ENCODE results near the gene MAL. TPM values are rescaled to one million over a fixed set of nuclear protein-coding genes. Genes with fewer than 3 reads are reported as not detected.

MAL gene
- total and polyA plus RNA-seq, 2 of the 4 experiments (the other 2 are of a cell fraction): not detected

DNA sequence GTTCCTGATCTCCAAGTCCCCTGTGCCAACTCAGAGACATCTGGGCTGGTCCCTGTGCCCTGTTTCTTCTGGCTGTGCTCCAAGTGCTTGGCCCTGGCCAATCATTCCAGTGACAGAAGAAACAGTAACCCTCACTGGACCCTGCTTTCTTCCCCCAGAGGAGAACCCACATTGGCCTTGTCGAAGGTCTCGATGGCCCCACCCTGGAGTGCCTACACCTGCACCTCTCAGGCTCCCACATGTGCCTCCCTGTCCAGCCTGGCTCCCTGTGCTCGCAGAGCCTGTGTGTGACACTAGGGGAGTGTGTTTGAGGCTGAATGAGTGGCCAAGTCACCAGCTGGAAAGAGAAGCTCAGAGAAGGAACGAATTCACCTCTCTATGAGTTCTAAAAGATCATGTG, 5.9 kb upstream of the MAL start:
- H4K8ac ChIP-seq (ENCODE audit: low read depth in 2 of 2, low read length in 2 of 2): no peak overlapping the region
- H3K4me3 ChIP-seq (ENCODE audit: insufficient read depth, low read depth, low read length): no peak overlapping the region
- no peak overlapping the region for H2BK5ac ChIP-seq (ENCODE audit: low read depth, low read length, poor library complexity, severe bottlenecking)
- no peak overlapping the region for H2AK9ac ChIP-seq (replicated peaks; ENCODE audit: low read depth, low read length, poor library complexity)
- no peak overlapping the region for H3K9ac ChIP-seq (ENCODE audit: low read depth, low read length)
- no peaks in the 10 kb centered on the region for H3K9me3 ChIP-seq (ENCODE audit: control insufficient read depth, insufficient read depth, low read length)
- no peak overlapping the region for H3K56ac ChIP-seq (ENCODE audit: extremely low read depth, insufficient read depth, low read length)
- ChIA-PET POLR2A (ENCODE audit: unreplicated experiment) (no interaction called here), CTCF (no interaction called here)
- H2BK120ac ChIP-seq (ENCODE audit: low read depth, low read length): no peak overlapping the region
- no peak overlapping the region for H2AK5ac ChIP-seq (ENCODE audit: low read depth, low read length)
- H3K4me1 ChIP-seq (ENCODE audit: control insufficient read depth, insufficient read depth, low read length): no peaks in the 10 kb centered on the region
- no CpG with 5 or more reads among the region's 4 CpGs for WGBS, 2 experiments (ENCODE audit: extremely low coverage in 2 of 2, insufficient read length in 1 of 2)
- DNase-seq (no peak), ATAC-seq (ENCODE audit: low read depth) (no peak)
- TF ChIP-seq, protein P1, sequence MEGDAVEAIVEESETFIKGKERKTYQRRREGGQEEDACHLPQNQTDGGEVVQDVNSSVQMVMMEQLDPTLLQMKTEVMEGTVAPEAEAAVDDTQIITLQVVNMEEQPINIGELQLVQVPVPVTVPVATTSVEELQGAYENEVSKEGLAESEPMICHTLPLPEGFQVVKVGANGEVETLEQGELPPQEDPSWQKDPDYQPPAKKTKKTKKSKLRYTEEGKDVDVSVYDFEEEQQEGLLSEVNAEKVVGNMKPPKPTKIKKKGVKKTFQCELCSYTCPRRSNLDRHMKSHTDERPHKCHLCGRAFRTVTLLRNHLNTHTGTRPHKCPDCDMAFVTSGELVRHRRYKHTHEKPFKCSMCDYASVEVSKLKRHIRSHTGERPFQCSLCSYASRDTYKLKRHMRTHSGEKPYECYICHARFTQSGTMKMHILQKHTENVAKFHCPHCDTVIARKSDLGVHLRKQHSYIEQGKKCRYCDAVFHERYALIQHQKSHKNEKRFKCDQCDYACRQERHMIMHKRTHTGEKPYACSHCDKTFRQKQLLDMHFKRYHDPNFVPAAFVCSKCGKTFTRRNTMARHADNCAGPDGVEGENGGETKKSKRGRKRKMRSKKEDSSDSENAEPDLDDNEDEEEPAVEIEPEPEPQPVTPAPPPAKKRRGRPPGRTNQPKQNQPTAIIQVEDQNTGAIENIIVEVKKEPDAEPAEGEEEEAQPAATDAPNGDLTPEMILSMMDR (conservative IDR thresholded peaks at IDR 0.05; ENCODE audit: low read depth, low read length): no peak
- TF ChIP-seq RCOR1 (IDR thresholded peaks at IDR 0.05; ENCODE audit: insufficient replicate concordance, low read length): no peak
- TF ChIP-seq SMC3 (IDR thresholded peaks at IDR 0.05; ENCODE audit: low read depth, low read length): no peak
- TF ChIP-seq RFX5 (IDR thresholded peaks at IDR 0.05; ENCODE audit: low read depth, low read length): no peak
- TF ChIP-seq RAD21 (IDR thresholded peaks at IDR 0.05; ENCODE audit: low read length): no peak
- no peak for TF ChIP-seq BHLHE40 (IDR thresholded peaks at IDR 0.05; ENCODE audit: low read depth, low read length)
- TF ChIP-seq POLR2A (IDR thresholded peaks at IDR 0.05; ENCODE audit: low read depth, low read length): no peak
- no peak overlapping the region for H4K5ac ChIP-seq (ENCODE audit: low read depth, low read length)
- no peak overlapping the region for H3K14ac ChIP-seq (replicated peaks; ENCODE audit: low read depth, low read length)
- no peak overlapping the region for H3K23ac ChIP-seq (ENCODE audit: low read depth, low read length)
- no peaks in the 10 kb centered on the region for H4K20me1 ChIP-seq (ENCODE audit: insufficient read depth, low read length)
- H3K27me3 ChIP-seq (ENCODE audit: control insufficient read depth, insufficient read depth, low read length): peaks cover 65% of the 10 kb centered on the region
- no peak overlapping the region for H3K4me2 ChIP-seq (ENCODE audit: low read depth, low read length)
- no peaks in the 10 kb centered on the region for H3K79me1 ChIP-seq (ENCODE audit: low read depth in 1 of 2, low read length in 2 of 2)
- no peaks in the 10 kb centered on the region for H3K36me3 ChIP-seq (ENCODE audit: control insufficient read depth, insufficient read depth, low read length)
- in situ Hi-C loops (cut with MboI; ENCODE audit: low sequenced_read_pairs) (no loop called here), intact Hi-C loops (cut with micrococcal nuclease) (no loop called here), dilution Hi-C loops (cut with HindIII; ENCODE audit: low sequenced_read_pairs, unreplicated experiment) (no loop called here)
- BruUV-seq (replicated peaks): no TSS peak
- H3K4ac ChIP-seq (ENCODE audit: low read depth, low read length): no peak overlapping the region
- H2AFZ ChIP-seq (replicated peaks; ENCODE audit: low read length, poor library complexity): no peak overlapping the region
- no peak overlapping the region for H3K18ac ChIP-seq (ENCODE audit: low read depth, low read length)
- H2BK15ac ChIP-seq (ENCODE audit: low read depth, low read length): no peak overlapping the region
- H3K27ac ChIP-seq (ENCODE audit: insufficient read depth, low read length): no peak overlapping the region
- no peak overlapping the region for H2BK20ac ChIP-seq (ENCODE audit: low read depth, low read length)
- H4K91ac ChIP-seq (ENCODE audit: insufficient read depth, low read depth, low read length): no peak overlapping the region
- no peaks in the 10 kb centered on the region for H3K9me1 ChIP-seq (ENCODE audit: insufficient read depth, low read length)

Data from IMR-90 (cell line).